Stimulated activated CD8-positive, alpha-beta memory T cell treated with anti-CD3 and anti-CD28 coated beads, Interleukin-4, amount 100 ng/mL, for 4 hours (primary cell): Measurements from ENCODE around the gene SH3YL1.

ENCODE experiments used
- DNase-seq, 2 donors: peaks; one replicate each; pipeline ENCODE4 v3.0.0-alpha.2; 2020; ENCODE audit warnings: low read depth in 2 of 2, low spot score in 1 of 2

The SH3YL1 gene

DNA sequence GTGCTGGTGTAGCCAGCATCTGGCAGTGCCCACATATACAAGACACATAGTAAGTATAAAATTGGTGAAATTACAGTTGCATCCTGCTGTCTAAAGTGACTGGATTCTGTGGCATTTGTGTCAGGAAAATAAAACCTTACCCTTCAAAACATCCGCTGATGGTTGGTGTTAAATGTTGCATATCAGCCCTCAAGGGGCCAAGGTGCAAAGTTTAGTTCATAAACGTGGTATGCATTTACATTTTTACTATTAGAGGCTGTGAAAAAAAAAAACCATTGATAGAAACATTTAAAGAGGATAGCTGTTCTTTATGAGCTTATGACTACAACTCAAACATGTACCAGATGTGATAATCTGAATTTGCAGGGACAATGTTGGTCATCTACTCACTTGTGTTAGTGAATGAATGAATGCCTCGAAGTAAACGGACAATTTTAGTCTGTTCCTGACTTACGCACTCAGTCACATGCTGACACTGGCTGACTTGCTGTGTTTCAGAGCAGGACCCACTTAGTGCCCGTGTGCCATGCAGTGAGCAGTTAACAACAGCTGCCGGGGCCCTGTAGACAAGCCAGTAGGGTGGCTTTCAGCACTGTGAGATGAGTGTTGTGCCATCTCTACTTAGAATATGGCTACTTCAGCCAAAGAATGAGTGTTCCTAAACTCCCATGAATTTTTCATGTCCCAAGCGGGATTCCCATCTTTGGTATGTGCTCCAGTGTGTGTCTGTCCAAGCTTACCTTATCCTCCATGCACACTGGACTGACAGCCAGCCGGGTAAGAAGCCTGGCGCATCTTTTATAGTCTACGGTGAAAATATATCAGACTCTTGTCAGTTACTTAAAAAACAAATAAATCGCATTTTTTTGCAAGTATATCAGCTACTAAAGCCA is 18.8 kb upstream of the SH3YL1 start:
- DNase-seq, result no peak

DNA sequence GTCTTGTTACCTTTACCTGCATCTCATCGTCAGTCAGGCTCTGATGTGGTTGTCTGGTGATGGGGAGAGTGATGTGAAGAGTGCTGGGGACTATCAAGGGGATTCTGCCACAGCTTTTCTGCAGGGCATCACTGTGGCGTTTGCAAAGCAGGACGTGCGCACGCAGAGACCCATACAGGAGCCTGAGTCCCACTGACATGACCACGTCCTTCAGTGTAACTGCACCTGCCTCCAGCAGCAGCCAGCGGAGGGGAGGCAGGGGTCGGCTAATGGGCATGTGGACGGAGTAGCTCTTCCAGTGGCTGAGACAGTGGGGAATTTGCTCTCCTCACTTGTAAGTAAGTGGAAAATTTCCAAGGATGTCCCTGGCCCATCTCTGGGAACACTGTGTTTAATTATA is 17.5 kb upstream of the SH3YL1 start:
- no peak for DNase-seq

DNA sequence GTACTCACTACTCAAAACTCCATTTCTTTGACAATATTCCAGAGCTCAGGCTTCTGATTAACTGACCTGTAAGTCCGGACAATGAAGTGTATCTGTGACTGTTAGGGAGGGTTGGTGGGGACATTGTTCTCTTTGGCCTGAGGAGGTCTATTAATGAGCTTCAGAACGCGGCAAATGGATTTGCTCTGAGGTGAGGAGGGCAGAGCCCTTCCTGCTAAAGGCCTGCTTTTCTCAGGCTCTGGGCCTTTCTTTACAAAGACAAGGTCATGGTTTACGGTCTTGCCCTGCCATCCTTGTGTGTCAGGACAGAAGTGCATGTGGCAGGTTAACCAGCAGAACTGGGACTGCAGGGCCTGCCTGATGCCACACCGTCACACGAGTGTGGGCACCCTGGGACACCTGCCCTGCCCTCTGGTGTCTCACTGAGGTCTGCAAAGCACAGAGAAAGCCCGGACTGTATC is 16.8 kb upstream of the SH3YL1 start:
- DNase-seq, result no peak

DNA sequence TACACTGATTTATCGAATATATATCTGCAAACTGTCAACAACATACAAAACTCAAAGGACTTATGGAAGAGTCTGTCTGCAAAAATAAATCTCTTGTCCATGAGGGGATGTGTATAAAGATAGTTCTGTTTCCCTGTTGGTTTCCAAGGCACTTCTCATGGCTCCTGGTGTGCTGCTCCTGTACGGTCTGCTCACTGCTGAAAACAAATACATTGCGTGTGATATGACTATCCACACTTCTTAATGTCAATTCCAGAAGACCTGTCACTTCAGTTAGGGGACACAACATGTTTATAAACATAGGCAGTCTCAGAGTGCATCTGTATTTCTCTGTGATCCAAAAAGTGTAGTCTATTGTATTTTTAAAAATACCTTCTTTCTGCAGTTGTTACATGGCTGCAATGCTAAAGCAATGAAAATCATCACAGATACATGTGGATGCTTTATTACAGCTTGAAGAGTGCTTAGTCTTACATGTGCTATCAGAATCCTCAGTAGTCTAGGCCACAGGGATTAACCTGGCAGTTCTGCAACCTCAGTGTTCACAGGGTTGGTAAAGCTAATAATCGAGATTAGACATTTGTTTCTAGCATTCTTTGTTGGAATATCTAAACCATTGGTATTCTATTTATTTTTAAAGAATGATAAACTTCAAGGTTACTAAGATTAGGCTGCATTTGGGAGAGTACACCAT is 16.3 kb upstream of the SH3YL1 start:
- no peak for DNase-seq

DNA sequence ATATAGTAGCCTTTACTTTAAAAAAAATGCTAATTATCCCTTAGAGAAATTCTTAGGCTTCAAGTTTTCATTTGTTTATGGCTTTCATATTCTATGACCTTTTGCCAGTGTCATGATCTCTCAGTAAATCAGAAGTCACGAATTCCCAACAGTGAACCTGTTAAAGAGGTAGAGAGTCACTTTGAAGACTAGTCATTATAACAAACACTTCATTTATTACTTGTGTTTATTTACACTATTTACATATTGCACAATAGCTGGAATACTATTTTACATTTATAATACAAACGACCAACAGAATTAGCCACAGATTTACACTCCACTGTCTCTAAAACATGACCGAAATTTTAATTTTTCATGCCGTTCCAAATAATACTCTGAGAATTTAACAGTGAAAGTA is 15.5 kb upstream of the SH3YL1 start:
- DNase-seq, result no peak

DNA sequence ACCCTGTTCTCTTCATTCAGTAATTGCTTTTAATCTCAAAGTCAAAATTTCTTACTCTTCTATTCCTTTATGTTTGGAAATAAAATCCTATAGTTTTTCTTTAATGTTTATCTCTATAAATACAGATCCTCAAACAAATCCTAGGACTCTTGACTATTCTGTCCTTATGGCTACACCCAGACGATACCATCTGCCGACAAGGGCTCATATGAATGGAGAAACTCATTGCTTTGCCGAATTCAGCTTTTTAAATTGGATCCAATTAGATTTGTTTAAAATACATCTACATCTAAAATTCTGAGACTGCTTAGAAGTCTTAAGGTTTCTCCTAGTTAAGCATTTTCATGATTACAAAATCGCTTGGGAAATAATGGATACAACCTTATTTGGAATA is 15.1 kb upstream of the SH3YL1 start:
- DNase-seq, result no peak

DNA sequence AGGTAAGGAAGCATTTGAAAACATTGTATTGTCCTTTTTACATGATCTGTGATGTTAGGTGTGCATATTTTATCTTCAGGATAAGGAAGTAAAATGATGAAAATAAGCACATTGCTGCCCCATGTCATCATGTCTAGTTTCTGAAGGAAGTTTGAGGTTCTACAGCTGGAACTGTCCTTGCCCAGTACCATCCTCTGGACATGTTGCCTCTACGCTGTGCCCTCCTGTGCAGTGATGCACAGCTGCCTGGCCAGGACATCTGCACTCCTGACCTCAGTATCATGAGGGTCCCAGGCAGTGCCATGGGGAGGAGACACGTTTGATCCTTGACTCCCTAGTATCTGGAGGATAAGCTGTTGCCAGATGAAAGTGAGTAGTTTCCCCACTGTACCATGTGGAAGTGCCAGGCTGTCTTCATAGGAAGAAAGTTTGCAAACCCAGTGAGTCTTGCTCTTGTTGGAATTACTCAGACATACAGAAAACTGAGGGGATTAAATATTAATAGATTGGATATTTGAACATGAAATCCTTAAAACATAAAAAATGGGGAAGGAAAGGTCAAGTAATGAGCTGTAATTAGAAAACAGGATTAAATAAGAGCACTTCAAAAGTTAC is 14.6 kb upstream of the SH3YL1 start:
- DNase-seq, result no peak

DNA sequence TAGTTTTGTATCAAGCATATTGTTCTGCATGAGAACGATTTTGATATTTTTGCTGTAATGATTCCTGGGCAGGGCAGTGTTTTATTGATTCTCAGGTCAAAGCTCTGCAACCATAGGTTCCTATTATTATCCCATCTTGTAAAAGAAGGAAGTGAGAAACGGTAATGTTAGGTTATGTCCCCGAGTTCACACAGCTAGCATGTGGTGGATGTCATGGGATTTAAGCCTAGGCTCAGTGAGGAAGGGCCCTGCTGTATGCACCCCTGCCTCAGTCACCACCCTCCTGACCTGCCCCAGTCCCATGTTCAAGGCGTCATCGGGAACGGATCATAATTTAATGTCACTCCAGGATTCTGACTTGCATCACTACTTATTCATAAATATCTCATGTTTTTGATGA is 11.6 kb upstream of the SH3YL1 start:
- no peak for DNase-seq

DNA sequence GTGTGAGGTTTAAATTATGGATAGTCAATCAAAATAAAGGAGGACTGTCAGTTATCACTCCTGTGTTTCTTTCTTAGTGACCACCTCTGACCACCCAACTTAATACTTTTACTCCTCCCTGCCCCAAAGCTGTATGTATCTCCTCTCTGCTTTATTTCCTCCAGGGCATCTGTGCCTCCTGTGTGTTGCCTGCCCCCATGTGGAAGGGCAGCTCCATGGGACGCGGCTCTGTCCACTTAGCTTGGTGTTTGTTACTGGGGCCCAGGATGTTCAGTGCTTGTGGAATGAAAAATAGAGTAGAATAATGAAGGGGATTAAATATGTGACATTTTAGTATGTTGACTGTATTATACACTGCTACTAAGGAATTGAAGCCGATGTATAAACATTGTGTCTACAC is 10.7 kb upstream of the SH3YL1 start:
- no peak for DNase-seq

DNA sequence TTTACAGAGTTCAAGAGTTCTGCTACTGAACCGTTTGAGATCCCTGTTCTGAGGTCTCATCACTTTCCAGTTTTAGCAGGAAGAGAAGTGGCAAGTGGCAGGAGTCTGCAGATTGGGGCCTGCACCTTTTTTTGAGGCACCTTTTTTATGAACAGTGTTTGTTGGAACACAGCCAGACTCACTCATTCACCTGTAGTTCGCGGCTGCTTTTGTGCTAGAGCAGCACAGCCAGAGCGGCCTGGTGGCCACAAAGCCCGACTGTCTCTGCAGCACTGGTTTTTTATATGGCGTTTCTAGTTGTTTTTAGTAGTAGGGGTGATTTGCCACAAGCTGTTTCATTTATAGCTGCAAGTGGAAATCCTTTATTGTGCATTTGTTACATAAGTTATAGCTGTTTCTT is 9.5 kb upstream of the SH3YL1 start:
- no peak for DNase-seq

DNA sequence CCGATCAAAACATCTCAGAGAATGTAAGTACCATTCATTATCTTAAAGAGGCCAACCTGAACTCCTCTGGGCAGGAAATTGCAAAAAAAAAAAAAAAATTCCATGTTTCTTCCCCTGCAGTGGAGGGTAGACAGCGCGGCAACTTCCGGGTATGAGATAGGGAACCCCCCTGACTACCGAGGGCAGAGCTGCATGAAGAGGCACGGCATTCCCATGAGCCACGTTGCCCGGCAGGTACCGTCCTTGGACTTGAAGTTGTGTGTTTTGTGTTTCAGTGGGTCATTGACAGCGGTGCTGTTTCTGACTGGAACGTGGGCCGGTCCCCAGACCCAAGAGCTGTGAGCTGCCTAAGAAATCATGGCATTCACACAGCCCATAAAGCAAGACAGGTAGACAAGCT is 8.1 kb upstream of the SH3YL1 start:
- no peak for DNase-seq

DNA sequence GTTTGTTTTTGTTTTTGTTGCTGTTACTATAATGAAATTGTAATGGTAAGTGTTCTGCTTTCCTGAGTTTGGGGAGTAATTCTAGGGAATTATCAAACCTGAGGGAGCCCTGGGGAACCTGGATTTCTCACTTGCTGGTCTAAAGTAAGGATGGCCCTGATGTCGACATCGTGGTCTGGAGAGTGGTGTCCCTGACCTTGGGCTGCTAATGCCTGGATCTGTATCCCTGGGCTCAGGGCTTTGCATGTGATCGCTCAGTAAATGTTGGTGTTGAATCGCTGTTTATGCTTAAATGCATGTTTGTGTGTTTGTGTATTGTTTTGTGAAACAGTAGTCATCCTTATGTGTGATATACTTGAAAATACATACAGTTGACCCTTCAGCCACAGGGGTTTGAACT is 7.0 kb upstream of the SH3YL1 start:
- no peak for DNase-seq

DNA sequence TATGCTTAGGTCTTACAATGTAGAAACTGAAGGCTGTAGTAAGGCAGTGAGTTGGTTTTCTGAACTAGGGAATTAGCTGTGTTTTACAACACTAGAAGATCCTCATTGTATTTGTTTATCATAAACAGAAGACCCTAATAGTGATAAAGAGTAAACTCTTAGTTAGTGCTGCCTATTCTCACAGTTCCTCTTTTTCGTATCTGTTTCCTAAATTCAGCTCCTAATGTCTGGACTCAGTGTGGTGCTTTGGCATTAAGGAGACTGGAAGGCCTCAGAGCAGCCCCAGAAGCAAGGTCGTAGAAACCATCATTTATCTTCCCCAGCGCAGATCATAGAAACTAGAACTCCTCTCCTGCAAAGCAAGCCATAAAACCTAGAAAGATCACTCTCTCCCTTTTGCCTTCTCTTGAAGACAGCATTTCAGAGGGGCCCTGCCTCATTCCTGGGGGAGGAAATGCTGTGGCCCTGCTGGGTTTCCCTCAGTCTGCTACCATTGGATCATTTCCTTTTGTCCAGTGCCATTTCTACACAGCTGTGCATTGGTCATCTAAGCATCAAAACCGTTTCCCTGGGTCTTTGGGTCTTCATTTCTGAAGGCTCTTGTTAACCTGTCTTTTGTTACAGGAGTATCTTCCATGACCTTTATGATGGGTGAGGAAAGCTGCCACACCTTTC is 5.7 kb upstream of the SH3YL1 start:
- DNase-seq, result no peak

DNA sequence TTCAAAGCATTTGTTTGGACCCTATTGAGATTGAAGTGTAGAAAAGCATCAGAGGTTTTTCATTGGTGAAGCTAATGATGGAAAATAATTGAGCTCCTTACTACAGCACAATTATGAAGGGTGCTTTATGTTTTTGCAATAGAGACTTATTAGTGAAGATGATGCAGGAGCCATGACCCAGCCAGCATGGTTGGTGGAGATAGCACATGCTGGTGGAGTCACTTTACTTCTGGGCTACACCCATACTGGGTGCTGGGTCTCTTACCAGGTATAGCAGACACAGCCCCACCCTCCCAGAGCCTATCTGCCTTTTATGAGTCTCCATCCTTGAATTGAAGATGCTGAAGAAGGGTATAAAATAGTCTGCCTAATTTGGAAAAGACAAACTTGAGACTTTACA is 4.5 kb upstream of the SH3YL1 start:
- DNase-seq, result no peak

DNA sequence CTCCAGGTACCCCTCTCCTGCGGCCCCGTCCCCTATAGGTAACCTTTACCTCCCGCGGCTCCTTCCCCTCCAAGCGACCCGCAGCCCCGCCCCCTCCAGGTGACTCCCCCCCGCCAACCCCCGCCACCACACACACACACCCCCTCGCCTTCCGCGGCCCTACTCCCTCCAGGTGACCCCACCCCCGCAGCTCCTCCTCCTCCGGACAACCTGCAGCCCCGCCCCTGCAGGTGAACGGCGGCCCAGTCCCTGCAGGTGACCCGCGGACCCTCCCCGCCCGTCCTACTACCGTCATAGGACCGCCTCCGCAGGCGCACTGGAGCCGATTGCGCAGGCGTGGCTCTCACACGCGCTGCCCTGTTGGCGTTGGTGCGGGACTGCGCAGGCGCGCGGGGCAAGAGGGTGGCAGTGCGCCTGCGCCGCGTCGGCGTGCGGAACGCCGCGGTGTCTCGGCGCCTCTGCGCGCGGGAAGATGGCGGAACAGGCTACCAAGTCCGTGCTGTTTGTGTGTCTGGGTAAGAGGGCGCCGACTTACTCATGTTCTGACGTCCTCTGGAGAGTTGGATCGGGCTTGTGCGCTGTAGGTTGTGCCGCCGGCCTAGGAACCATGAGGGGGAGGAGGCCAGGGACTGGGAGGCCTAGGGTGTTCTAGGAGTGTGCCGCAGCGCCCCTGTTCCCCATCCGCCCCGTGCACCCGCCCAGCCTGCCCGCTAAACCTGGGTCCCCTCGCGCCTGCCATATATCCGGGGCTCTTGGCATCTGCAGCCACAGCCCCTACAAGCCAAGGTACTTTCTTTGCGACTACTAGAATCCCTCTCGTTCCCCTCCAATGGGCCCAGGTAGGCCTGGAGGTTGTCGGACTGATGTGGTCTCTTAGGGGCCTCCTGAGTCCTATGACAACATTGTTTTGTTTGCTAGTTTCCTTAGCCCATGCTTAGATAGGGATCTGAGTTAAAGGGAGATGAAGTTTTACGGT is 949 bp upstream of the SH3YL1 start, which contains the start of gene ACP1:
ACP1 (plus strand) TSS at position 455 of the 976 bp plus-strand sequence; CDS start at position 473, 18 bp downstream.
- peak; percentile 86 to 90 for DNase-seq

DNA sequence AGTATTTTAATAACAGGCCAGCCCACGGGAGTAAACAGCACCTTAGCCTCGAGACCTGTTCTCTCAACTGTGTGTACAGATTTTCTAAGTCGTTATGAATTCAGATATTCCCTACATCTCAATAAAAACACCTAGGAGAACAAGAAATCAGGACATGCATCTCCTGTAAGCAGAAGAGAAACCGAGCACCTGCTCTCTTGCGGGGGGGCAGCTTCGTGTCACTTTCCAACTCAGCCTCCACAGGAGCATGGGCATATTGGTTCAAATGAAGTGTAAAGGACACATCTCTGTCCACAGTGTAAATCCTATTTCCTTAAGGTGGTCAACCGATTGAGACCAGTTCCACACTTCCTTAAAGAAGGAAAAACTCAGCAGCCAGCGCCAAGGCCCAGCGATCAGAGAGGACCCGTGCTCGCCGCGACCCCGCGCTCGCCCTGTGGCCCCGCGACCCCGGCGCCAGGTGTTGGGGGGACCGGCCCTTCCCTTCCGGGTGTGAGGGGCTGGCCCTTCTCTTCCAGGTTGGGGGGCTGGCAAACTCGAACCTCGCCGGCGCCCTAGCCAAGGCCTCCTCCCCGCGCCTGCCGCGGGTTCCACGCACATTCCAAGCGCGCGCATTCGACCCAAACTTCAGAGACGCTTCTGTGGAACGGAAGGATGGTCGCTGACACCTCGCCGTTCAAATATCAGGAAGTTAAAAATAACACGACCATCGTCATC is 652 bp downstream of the SH3YL1 start:
- DNase-seq, result no peak

DNA sequence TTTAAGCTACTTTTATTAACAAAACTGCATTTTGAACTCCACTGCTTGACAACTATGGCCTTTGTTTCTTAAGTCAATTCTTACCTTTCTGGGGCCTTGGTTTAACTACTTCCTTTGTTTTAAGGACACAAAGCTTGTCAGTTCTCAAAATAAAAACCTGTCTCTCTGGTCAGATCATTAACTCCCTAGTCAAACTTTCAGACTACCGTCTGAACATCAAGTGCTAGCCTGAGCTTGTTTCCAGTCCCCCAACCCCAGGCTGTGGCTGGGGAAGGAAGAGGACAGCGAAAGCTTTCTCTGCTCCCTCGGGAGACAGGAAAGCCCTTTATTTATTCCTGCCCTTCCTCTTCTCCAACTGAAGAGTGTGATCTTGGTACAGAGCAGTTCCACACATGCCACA is 1.7 kb downstream of the SH3YL1 start:
- no peak for DNase-seq

DNA sequence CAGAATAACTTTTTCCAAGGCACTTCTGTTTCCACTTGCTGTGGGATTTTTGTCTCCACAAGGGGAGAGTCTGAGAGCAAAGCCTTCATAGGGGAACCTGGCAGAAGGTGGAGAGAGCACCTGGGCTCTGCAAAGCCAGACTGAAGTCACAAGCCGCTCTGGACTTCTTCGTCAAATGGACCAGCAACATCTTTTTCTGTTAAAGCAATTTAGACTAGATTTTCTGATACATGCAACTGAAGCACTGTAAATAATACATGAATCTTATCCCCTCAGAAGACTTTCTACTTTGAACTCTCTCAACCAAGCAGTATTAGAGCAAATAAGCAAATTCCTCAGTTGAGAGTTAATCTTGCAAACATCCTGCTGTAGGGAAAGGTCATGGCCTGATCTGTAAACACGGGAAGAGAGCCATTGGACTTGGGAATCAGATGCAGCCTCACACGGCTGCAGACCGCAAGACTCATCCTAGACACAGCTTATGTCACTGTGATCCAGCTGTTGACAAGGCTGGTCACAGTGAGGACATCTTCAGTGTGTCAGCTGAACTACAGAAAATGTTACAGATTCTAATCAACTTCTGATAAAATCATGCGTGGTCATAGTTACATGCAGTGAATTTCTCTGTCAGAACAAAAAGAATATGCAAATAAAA is 3.2 kb downstream of the SH3YL1 start:
- DNase-seq, result no peak

DNA sequence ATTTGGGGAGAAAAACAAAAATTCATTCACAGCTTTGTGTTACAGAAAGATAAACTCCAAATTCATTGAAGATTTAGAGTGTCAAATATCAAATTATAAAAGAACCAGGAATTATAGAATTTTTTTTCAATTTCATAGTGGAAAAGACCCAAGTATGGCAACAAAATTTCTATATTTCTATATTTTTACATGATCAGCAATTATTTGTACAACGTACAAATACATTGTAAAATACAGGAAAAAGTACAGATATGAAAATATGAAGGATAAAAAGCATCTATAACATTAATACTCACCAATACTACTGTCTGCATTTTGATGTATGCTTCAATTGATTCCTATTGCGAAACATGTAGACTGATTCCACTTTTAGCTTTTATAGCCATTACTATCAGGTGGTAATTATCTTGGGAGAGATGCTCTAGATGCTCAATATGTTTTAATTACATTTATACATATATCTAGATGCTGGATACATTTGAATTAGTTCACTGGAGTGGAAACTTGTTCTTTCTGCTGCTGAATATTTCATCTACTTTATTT is 4.0 kb downstream of the SH3YL1 start:
- DNase-seq, result no peak
